Right lobe of liver (tissue), 6 donors: ENCODE measurements around the gene TFE3. TPM values are rescaled to one million over a fixed set of nuclear protein-coding genes. Genes with fewer than 3 reads are reported as not detected.

Experiments used
- ATAC-seq, 4 donors: fragments of 200-7000 bp; cut with Tn5 transposase; one replicate each; pipeline ENCODE4 v1.9.1; 2020; ENCODE audit warnings: mild to moderate bottlenecking in 4 of 4, moderate library complexity in 4 of 4
- DNase-seq, 3 donors: peaks; one replicate each; pipeline ENCODE4 v3.0.0-alpha.2; 2020
- H3K27ac ChIP-seq, 3 donors: fragments of 200-600 bp; one replicate each; pipeline ENCODE4 v1.8.0; 2022
- H3K27me3 ChIP-seq, 2 donors: fragments of 200-600 bp; one replicate each; pipeline ENCODE4 v1.8.0; 2022
- H3K36me3 ChIP-seq, 4 donors: fragments of 200-600 bp; sonication (generic) in 1 of 4; one replicate each; pipeline versions ENCODE4 v1.5.1 to v1.8.0; 2017 to 2022; ENCODE audit warnings: control low read depth in 1 of 4
- H3K4me1 ChIP-seq, 4 donors: fragments of 200-600 bp; sonication (generic) in 1 of 4; one replicate each; pipeline versions ENCODE4 v1.5.1 to v1.8.0; 2017 to 2022; ENCODE audit warnings: control low read depth in 1 of 4
- H3K4me3 ChIP-seq, 3 donors: fragments of 200-600 bp; one replicate each; pipeline ENCODE4 v1.8.0; 2022
- H3K9me3 ChIP-seq, 4 donors: fragments of 200-600 bp; sonication (generic) in 1 of 4; one replicate each; pipeline versions ENCODE4 v1.5.1 to v1.8.0; 2017 to 2022; ENCODE audit warnings: control low read depth in 1 of 4
- POLR2A ChIP-seq: fragments of 450-650 bp; IDR thresholded peaks from one replicate; pipeline ENCODE4 v1.6.1; 2017; ENCODE audit warnings: antibody characterized with exemption, mild to moderate bottlenecking
- WGBS: methylation state at CpG from one replicate; pipeline ENCODE4 v1.1.6; 2018; ENCODE audit warnings: low coverage, low lambda C conversion rate; ENCODE audit not compliant: insufficient coverage; ENCODE audit errors: missing lambda C conversion rate; 5-methylcytosine and 5-hydroxymethylcytosine counted together
- intact Hi-C, 2 donors: fragments of 100-400 bp; cut with DNase I; formaldehyde crosslinking; loops; one replicate each; pipeline versions ENCODE4 v1.11.2 to v1.14.1; 2022
- total RNA-seq, 6 experiments: library from RNA; depleted of rRNA in 2 of 6; stranded (reverse); fragments of >200 nt in 2 of 6; fragmentation: NEBNext Ultra II Directional in 3 of 6; extraction: Animal tissue kit (Norgen Biotek cat#: 25700) in 3 of 6; gene quantifications; one replicate each; pipeline versions ENCODE4 v1.1.0 to v1.2.4, GENCODE V29; 2016 to 2023
- TF ChIP-seq, protein P1 (sequence below), 4 donors: fragments of 200-600 bp in 3 of 4; fragments of 450-650 bp in 1 of 4; IDR thresholded peaks; one replicate each; pipeline versions ENCODE4 v1.5.1 to v1.8.0; 2016 to 2022; ENCODE audit warnings: antibody characterized with exemption in 4 of 4, mild to moderate bottlenecking in 2 of 4
- donor health status: DM: no; HTN: yes; CAD: no.
- donor health status: DM: no; HTN: no; CAD: no.
- donor health status: DM: no; HTN: no; CAD: no.
- donor health status: DM: no; HTN: yes; CAD: no.
- donor health status: DM: no; HTN: yes; CAD: no.

The TFE3 gene
- total RNA-seq, 6 experiments from 2014 or later, result 14.9 to 43.3 (median 23.3) TPM

GRCh38 chrX:48996969-48997368, 46.2 kb downstream of the TFE3 start:
- no peak for DNase-seq
- Histone ChIP-seq H3K4me3 (no peak overlapping the region), H3K9me3 (no peaks in the 10 kb centered on the region), H3K27me3 (no peaks in the 10 kb centered on the region), H3K4me1 (no peaks in the 10 kb centered on the region), H3K27ac (no peak overlapping the region), H3K36me3 (peaks cover 0 to 6% (median 0%) of the 10 kb centered on the region in 4 donors)
- no peak for ATAC-seq
- intact Hi-C loops, result no loop called here
- TF ChIP-seq POLR2A, result no peak
- TF ChIP-seq, protein P1, sequence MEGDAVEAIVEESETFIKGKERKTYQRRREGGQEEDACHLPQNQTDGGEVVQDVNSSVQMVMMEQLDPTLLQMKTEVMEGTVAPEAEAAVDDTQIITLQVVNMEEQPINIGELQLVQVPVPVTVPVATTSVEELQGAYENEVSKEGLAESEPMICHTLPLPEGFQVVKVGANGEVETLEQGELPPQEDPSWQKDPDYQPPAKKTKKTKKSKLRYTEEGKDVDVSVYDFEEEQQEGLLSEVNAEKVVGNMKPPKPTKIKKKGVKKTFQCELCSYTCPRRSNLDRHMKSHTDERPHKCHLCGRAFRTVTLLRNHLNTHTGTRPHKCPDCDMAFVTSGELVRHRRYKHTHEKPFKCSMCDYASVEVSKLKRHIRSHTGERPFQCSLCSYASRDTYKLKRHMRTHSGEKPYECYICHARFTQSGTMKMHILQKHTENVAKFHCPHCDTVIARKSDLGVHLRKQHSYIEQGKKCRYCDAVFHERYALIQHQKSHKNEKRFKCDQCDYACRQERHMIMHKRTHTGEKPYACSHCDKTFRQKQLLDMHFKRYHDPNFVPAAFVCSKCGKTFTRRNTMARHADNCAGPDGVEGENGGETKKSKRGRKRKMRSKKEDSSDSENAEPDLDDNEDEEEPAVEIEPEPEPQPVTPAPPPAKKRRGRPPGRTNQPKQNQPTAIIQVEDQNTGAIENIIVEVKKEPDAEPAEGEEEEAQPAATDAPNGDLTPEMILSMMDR (IDR thresholded peaks at IDR 0.05), result no peak
- WGBS, result 47% methylated on average over 4 of the region's 6 CpGs

DNA sequence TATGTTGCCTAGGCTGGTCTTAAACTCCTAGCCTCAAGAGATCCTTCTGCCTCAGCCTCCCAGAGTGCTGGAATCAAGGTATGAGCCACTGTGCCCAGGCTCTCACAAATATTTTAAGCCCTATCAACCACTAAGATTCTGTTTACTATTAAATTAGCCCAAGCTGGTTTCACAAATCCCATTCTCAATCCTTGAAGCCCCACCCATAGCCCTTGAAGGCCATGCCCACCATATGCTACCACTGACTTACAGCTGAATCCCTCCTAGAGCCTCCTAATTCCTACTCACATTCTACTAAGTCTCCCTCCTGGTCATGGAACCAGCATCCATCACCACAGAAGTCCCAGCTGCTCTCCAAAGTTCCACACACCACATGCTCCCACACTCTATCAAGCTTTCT, 50.8 kb downstream of the TFE3 start:
- TF ChIP-seq, protein P1 (IDR thresholded peaks at IDR 0.05), result no peak
- no peak for TF ChIP-seq POLR2A
- H3K9me3 ChIP-seq, result no peaks in the 10 kb centered on the region
- ATAC-seq (no peak), DNase-seq (no peak)
- peaks cover 0 to 12% (median 4%) of the 10 kb centered on the region in 4 donors for H3K36me3 ChIP-seq
- H3K27me3 ChIP-seq, result no peaks in the 10 kb centered on the region
- no peak overlapping the region for H3K4me3 ChIP-seq
- no peaks in the 10 kb centered on the region for H3K4me1 ChIP-seq
- H3K27ac ChIP-seq, result no peak overlapping the region
- intact Hi-C loops, result no loop called here

GRCh38 chrX:48989483-48989882, 53.7 kb downstream of the TFE3 start:
- Histone ChIP-seq H3K9me3 (no peaks in the 10 kb centered on the region), H3K4me1 (no peaks in the 10 kb centered on the region), H3K27ac (no peak overlapping the region), H3K4me3 (no peak overlapping the region), H3K27me3 (no peaks in the 10 kb centered on the region), H3K36me3 (peaks cover 0 to 18% (median 4%) of the 10 kb centered on the region in 4 donors)
- intact Hi-C loops, result no loop called here
- no peak for ATAC-seq
- DNase-seq, result peak in 1 of 3 donors; percentile 48
- WGBS, result 47% methylated on average over 3 of the region's 4 CpGs
- TF ChIP-seq, protein P1 (IDR thresholded peaks at IDR 0.05), result no peak
- no peak for TF ChIP-seq POLR2A

DNA sequence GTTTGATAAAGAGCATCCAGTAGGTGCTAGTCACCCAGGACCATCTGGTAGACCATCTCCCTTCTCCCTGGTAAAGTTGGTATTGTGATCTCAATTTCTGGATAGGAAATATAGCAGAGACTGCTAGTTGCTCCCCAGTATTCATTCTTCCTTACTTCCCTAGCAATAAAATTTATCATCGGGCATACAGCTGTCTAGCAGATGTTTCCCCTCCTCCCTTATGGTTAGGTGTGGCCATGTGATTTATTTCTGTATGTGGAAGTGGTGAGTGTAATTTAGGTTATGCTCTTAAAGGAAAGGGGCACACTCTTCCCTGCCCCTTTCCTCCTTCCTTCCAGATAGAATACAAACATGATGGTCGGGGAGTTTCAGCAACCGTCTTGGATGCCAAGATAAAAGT, 59.3 kb downstream of the TFE3 start:
- ATAC-seq, result no peak
- Histone ChIP-seq H3K36me3 (peaks cover 0 to 32% (median 2%) of the 10 kb centered on the region in 4 donors), H3K9me3 (no peaks in the 10 kb centered on the region), H3K4me3 (no peak overlapping the region), H3K27me3 (no peaks in the 10 kb centered on the region), H3K4me1 (no peaks in the 10 kb centered on the region), H3K27ac (no peak overlapping the region)
- intact Hi-C loops, result no loop called here
- TF ChIP-seq, protein P1 (IDR thresholded peaks at IDR 0.05), result no peak
- no peak for TF ChIP-seq POLR2A
- 86% methylated on average over 3 of the region's 3 CpGs for WGBS
- DNase-seq, result no peak

DNA sequence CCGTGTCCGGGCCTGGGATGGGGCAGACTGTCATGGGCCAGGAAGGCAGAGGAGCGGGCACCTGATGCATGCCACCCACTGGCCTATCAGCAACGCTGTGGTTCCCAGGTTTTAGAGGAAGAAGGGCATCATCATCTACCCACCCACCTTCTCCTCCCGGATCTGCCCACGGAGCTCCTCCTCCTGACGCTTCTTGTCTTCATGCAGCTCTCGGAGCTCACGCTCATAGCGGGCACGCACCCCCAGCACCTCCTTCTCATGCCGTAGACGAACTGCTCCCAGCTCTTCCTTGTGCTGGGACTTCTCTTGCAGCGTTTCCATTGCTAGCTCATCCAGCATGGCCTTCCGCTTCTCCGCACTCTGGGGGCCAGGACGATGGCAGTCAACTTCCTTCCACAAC, 60.1 kb downstream of the TFE3 start:
- Histone ChIP-seq H3K4me3 (no peak overlapping the region), H3K4me1 (no peaks in the 10 kb centered on the region), H3K9me3 (no peaks in the 10 kb centered on the region), H3K27me3 (no peaks in the 10 kb centered on the region), H3K36me3 (peaks cover 0 to 32% (median 2%) of the 10 kb centered on the region in 4 donors), H3K27ac (no peak overlapping the region)
- ATAC-seq (no peak), DNase-seq (peak in 1 of 3 donors; percentile 36)
- 81% methylated on average over 10 of the region's 17 CpGs for WGBS
- intact Hi-C loops, result no loop called here
- TF ChIP-seq, protein P1 (IDR thresholded peaks at IDR 0.05), result no peak
- no peak for TF ChIP-seq POLR2A
